ENCODE data around the gene RAB32. TPM values are rescaled to one million over a fixed set of nuclear protein-coding genes. Genes with fewer than 3 reads are reported as not detected.
A peak's percentile ranks its signal among the peaks of the same experiment; 100 is the strongest.

Gene RAB32
- total RNA-seq (1.4 TPM), polyA plus RNA-seq (1 to 10 TPM in 2 of 4 donors, under 1 TPM in 2; 0.25 to 1.3 (median 0.70) TPM)

GRCh38 chr6:146543211-146543939 is at the start of gene RAB32:
RAB32 (plus strand) TSS chr6:146543833; CDS start chr6:146543872, 39 bp downstream.
- Mint-ChIP-seq H3K27ac (no peak within 1 kb of the TSS), H3K4me1 (peaks cover 0 to 10% (median 2%) of the 10 kb centered on the region in 4 donors), H3K27me3 (peaks cover 26% of the 10 kb centered on the region), H3K4me3 (peak within 1 kb of the TSS; percentile 35 to 70 (median 59)), H3K36me3 (no peaks in the 10 kb centered on the region), H3K9me3 (peaks cover 0 to 4% (median 0%) of the 10 kb centered on the region in 7 donors)
- DNase-seq (no peak), ATAC-seq (ENCODE audit: low read depth in 2 of 2) (peak; percentile 64 to 69)
- no peak within 1 kb of the TSS for H3K27ac ChIP-seq (ENCODE audit: insufficient read depth, low read length, poor library complexity, severe bottlenecking)
- H3K36me3 ChIP-seq (ENCODE audit: control insufficient read depth, insufficient read depth, low read length): no peaks in the 10 kb centered on the region
- H3K27me3 ChIP-seq (ENCODE audit: control insufficient read depth, insufficient read depth, low read length): peaks cover 7% of the 10 kb centered on the region
- H3K4me3 ChIP-seq (ENCODE audit: low read depth, low read length): no peak within 1 kb of the TSS
- H3K4me1 ChIP-seq (ENCODE audit: control insufficient read depth, insufficient read depth, low read length, poor library complexity, severe bottlenecking): no peaks in the 10 kb centered on the region
- H3K9me3 ChIP-seq (ENCODE audit: control insufficient read depth in 2 of 2, low read length in 2 of 2): no peaks in the 10 kb centered on the region

DNA sequence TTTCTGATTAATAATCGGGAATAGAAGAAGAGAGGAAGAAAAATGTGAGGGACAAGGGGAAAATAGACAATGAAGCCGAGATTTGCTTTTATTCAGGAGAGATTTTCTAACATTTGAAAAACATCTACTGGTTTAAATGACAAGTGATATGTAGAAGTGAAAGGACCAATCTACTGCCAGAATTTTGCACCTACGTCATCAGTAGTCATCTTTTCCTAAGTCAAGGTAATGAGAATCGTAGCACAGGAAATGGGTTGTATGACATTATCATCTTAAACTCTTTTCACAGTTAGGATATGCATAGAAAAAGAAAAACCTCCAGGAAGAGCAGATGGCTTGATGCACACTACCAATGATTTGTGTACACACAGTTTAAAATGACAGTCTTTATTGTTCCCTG is 45.3 kb upstream of the RAB32 start:
- Histone ChIP-seq H3K36me3 (ENCODE audit: control insufficient read depth, insufficient read depth, low read length) (no peaks in the 10 kb centered on the region), H3K27me3 (ENCODE audit: control insufficient read depth, insufficient read depth, low read length) (no peaks in the 10 kb centered on the region), H3K9me3 (ENCODE audit: control insufficient read depth in 2 of 2, low read length in 2 of 2) (no peaks in the 10 kb centered on the region), H3K4me1 (ENCODE audit: control insufficient read depth, insufficient read depth, low read length, poor library complexity, severe bottlenecking) (no peaks in the 10 kb centered on the region), H3K4me3 (ENCODE audit: low read depth, low read length) (no peak overlapping the region), H3K27ac (ENCODE audit: insufficient read depth, low read length, poor library complexity, severe bottlenecking) (no peak overlapping the region)
- peak overlapping the region in 1 of 4 donors; percentile 72 for H3K4me3 Mint-ChIP-seq
- no peak overlapping the region for H3K27ac Mint-ChIP-seq
- DNase-seq: no peak
- no peaks in the 10 kb centered on the region for H3K36me3 Mint-ChIP-seq
- no peaks in the 10 kb centered on the region for H3K27me3 Mint-ChIP-seq
- no peaks in the 10 kb centered on the region for H3K4me1 Mint-ChIP-seq
- peaks cover 0 to 5% (median 2%) of the 10 kb centered on the region in 7 donors for H3K9me3 Mint-ChIP-seq
- no peak for ATAC-seq (ENCODE audit: low read depth in 2 of 2)

DNA sequence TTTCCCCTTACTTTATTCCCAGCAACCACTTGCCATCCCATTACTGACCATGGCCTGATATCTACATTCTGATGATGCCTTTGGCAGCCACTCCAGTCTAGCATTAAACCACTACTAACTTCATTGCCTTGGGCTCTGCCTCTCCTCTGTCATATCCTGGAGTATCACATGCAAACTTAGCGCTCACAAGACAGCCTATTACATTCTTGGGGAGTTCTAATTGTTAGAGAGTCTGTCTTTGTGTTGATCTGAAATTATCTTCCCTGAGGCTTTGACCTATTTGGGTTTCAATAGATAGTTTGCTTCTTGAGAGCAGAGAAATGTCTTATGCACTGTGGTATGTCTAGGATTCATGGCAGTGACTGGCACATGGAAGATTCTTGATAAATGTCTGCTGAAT is 40.5 kb upstream of the RAB32 start:
- Mint-ChIP-seq H3K9me3 (peaks cover 0 to 8% (median 2%) of the 10 kb centered on the region in 7 donors), H3K4me3 (no peak overlapping the region)
- no peak for ATAC-seq (ENCODE audit: low read depth in 2 of 2)

DNA sequence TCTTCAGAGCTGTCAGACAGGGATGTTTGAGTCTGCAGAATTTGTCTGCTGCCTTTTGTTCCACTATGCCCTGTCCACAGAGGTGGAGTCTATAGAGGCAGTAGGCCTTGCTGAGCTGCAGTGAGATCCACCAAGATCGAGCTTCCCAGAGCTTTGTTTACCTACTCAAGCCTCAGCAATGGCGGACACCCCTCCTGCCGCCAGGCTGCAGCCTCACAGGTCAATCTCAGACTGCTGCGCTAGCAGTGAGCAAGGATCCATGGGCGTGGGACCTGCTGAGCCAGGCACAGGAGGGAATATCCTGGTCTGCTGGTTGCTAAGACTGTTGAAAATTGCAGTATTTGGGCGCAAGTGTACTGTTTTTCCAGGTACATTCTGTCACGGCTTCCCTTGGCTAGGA is 28.4 kb upstream of the RAB32 start:
- H3K4me3 Mint-ChIP-seq: no peak overlapping the region
- H3K9me3 Mint-ChIP-seq: peaks cover 0 to 11% (median 3%) of the 10 kb centered on the region in 7 donors
- Histone ChIP-seq H3K27me3 (ENCODE audit: control insufficient read depth, insufficient read depth, low read length) (no peaks in the 10 kb centered on the region), H3K4me3 (ENCODE audit: low read depth, low read length) (no peak overlapping the region), H3K9me3 (ENCODE audit: control insufficient read depth in 2 of 2, low read length in 2 of 2) (no peaks in the 10 kb centered on the region), H3K36me3 (ENCODE audit: control insufficient read depth, insufficient read depth, low read length) (no peaks in the 10 kb centered on the region), H3K27ac (ENCODE audit: insufficient read depth, low read length, poor library complexity, severe bottlenecking) (no peak overlapping the region), H3K4me1 (ENCODE audit: control insufficient read depth, insufficient read depth, low read length, poor library complexity, severe bottlenecking) (no peaks in the 10 kb centered on the region)
- no peaks in the 10 kb centered on the region for H3K27me3 Mint-ChIP-seq
- no peak for DNase-seq
- H3K27ac Mint-ChIP-seq: no peak overlapping the region
- ATAC-seq (ENCODE audit: low read depth in 2 of 2): no peak
- H3K4me1 Mint-ChIP-seq: no peaks in the 10 kb centered on the region
- no peaks in the 10 kb centered on the region for H3K36me3 Mint-ChIP-seq

More for the DNA sequence above, 40.5 kb upstream of the RAB32 start:
- Mint-ChIP-seq H3K27me3 (no peaks in the 10 kb centered on the region), H3K4me1 (no peaks in the 10 kb centered on the region), H3K36me3 (no peaks in the 10 kb centered on the region), H3K27ac (no peak overlapping the region)
- H3K4me3 ChIP-seq (ENCODE audit: low read depth, low read length): no peak overlapping the region
- H3K4me1 ChIP-seq (ENCODE audit: control insufficient read depth, insufficient read depth, low read length, poor library complexity, severe bottlenecking): no peaks in the 10 kb centered on the region
- no peak overlapping the region for H3K27ac ChIP-seq (ENCODE audit: insufficient read depth, low read length, poor library complexity, severe bottlenecking)
- DNase-seq: no peak
- H3K36me3 ChIP-seq (ENCODE audit: control insufficient read depth, insufficient read depth, low read length): no peaks in the 10 kb centered on the region
- H3K27me3 ChIP-seq (ENCODE audit: control insufficient read depth, insufficient read depth, low read length): no peaks in the 10 kb centered on the region
- no peaks in the 10 kb centered on the region for H3K9me3 ChIP-seq (ENCODE audit: control insufficient read depth in 2 of 2, low read length in 2 of 2)

DNA sequence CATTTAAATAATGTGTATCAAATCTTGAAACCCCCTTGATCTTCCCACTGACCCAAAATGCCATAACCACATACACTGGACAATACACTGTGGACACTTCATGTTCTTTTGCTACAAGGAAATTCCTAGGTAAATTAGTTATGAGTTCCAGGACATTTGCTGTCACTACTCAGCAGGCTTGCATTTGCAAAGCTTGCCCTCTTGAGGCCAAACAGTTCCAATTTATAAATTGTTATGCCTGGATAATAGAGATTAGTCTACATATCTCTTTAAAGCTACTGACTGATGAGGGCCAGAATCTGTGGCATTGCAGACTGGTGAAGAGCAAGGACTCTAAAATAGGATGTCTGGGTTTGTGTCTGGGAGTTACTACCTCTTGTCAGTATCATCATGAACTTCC is 17.4 kb upstream of the RAB32 start:
- no peaks in the 10 kb centered on the region for H3K27me3 Mint-ChIP-seq
- H3K4me1 Mint-ChIP-seq: no peaks in the 10 kb centered on the region
- no peaks in the 10 kb centered on the region for H3K36me3 Mint-ChIP-seq
- Histone ChIP-seq H3K36me3 (ENCODE audit: control insufficient read depth, insufficient read depth, low read length) (no peaks in the 10 kb centered on the region), H3K4me3 (ENCODE audit: low read depth, low read length) (no peak overlapping the region), H3K27me3 (ENCODE audit: control insufficient read depth, insufficient read depth, low read length) (no peaks in the 10 kb centered on the region), H3K4me1 (ENCODE audit: control insufficient read depth, insufficient read depth, low read length, poor library complexity, severe bottlenecking) (no peaks in the 10 kb centered on the region), H3K27ac (ENCODE audit: insufficient read depth, low read length, poor library complexity, severe bottlenecking) (no peak overlapping the region), H3K9me3 (ENCODE audit: control insufficient read depth in 2 of 2, low read length in 2 of 2) (peaks cover 0 to 5% of the 10 kb centered on the region in 2 experiments)
- DNase-seq (no peak), ATAC-seq (ENCODE audit: low read depth in 2 of 2) (no peak)
- H3K4me3 Mint-ChIP-seq: no peak overlapping the region
- H3K9me3 Mint-ChIP-seq: peaks cover 0 to 9% (median 4%) of the 10 kb centered on the region in 7 donors
- no peak overlapping the region for H3K27ac Mint-ChIP-seq

DNA sequence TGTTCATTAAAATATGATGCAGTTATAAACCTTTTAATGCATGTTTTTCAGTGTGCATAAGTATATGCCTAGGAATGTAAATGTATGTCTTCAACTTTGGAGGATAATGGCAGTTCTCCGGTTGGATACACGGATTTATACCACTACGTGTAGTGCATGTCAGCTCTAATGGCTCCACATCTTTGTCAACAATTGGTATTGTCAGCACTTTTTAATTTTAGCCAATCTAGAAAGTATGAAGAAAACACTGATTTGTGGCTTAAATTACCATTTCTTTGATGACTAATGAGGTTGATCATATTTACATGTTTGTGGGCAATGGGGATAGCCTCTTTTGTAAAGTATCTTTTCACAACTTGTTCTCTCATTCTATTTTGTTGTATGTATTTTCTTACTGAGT is 10.9 kb upstream of the RAB32 start:
- Histone ChIP-seq H3K4me3 (ENCODE audit: low read depth, low read length) (no peak overlapping the region), H3K27me3 (ENCODE audit: control insufficient read depth, insufficient read depth, low read length) (no peaks in the 10 kb centered on the region), H3K36me3 (ENCODE audit: control insufficient read depth, insufficient read depth, low read length) (no peaks in the 10 kb centered on the region), H3K4me1 (ENCODE audit: control insufficient read depth, insufficient read depth, low read length, poor library complexity, severe bottlenecking) (no peaks in the 10 kb centered on the region), H3K27ac (ENCODE audit: insufficient read depth, low read length, poor library complexity, severe bottlenecking) (no peak overlapping the region), H3K9me3 (ENCODE audit: control insufficient read depth in 2 of 2, low read length in 2 of 2) (no peaks in the 10 kb centered on the region)
- Mint-ChIP-seq H3K4me3 (no peak overlapping the region), H3K27me3 (no peaks in the 10 kb centered on the region), H3K36me3 (no peaks in the 10 kb centered on the region), H3K27ac (no peak overlapping the region), H3K9me3 (peaks cover 0 to 6% (median 0%) of the 10 kb centered on the region in 7 donors), H3K4me1 (no peaks in the 10 kb centered on the region)
- DNase-seq (no peak), ATAC-seq (ENCODE audit: low read depth in 2 of 2) (no peak)

DNA sequence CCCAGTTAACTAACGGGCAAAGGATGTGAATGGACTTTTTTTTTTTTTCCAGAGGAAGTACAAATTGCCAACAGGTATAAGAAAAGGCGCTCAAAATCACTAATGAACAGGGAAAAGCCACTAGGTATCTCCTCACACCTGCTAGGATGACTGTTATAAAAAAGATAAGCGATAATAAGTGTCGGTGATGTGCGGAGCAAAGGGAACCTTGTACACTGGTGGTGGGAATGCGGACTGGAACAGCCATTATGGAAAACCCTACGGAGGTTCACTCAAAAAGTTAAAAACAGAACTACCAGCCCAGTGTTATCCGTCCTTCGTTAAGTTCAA is 787 bp upstream of the RAB32 start:
- Histone ChIP-seq H3K4me3 (ENCODE audit: low read depth, low read length) (no peak overlapping the region), H3K27ac (ENCODE audit: insufficient read depth, low read length, poor library complexity, severe bottlenecking) (no peak overlapping the region), H3K9me3 (ENCODE audit: control insufficient read depth in 2 of 2, low read length in 2 of 2) (no peaks in the 10 kb centered on the region), H3K36me3 (ENCODE audit: control insufficient read depth, insufficient read depth, low read length) (no peaks in the 10 kb centered on the region), H3K4me1 (ENCODE audit: control insufficient read depth, insufficient read depth, low read length, poor library complexity, severe bottlenecking) (no peaks in the 10 kb centered on the region), H3K27me3 (ENCODE audit: control insufficient read depth, insufficient read depth, low read length) (peaks cover 7% of the 10 kb centered on the region)
- Mint-ChIP-seq H3K27me3 (peaks cover 26% of the 10 kb centered on the region), H3K4me3 (peak overlapping the region in 2 of 4 donors; percentile 28 to 40), H3K36me3 (no peaks in the 10 kb centered on the region), H3K9me3 (peaks cover 0 to 4% (median 0%) of the 10 kb centered on the region in 7 donors), H3K4me1 (peaks cover 0 to 10% (median 2%) of the 10 kb centered on the region in 4 donors), H3K27ac (no peak overlapping the region)
- DNase-seq: no peak
- ATAC-seq (ENCODE audit: low read depth in 2 of 2): no peak

Measured in CD4-positive, CD25-positive, alpha-beta regulatory T cell (primary cell).